Gastrocnemius medialis (tissue), 4 donors: Measurements from ENCODE around the gene SPACDR. TPM values are rescaled to one million over a fixed set of nuclear protein-coding genes. Genes with fewer than 3 reads are reported as not detected.

Experiments
- ATAC-seq, 2 donors: fragments of 150-250 bp; one replicate each; pipeline ENCODE4 v1.9.1; 2016
- DNase-seq, 2 donors: peaks; one replicate each; pipeline ENCODE4 v3.0.0-alpha.2; 2019
- H3K27ac ChIP-seq, 4 donors: fragments of 200-600 bp; sonication (generic); 1 replicate in 1 of 4; 2 replicates in 3 of 4; pipeline ENCODE4 v1.5.1; 2016 to 2018; ENCODE audit warnings: mild to moderate bottlenecking in 2 of 4, moderate library complexity in 1 of 4
- H3K27me3 ChIP-seq, 3 donors: fragments of 200-600 bp; sonication (generic) in 2 of 3; 1 replicate in 1 of 3; 2 replicates in 2 of 3; pipeline versions ENCODE4 v1.5.1 to v1.6.0; 2016 to 2019; ENCODE audit warnings: mild to moderate bottlenecking in 1 of 3, moderate library complexity in 1 of 3
- H3K36me3 ChIP-seq, 2 donors: fragments of 200-600 bp; sonication (generic) in 1 of 2; one replicate each; pipeline ENCODE4 v1.5.1; 2017 to 2018
- H3K4me1 ChIP-seq, 2 donors: fragments of 200-600 bp; sonication (generic) in 1 of 2; one replicate each; pipeline ENCODE4 v1.5.1; 2016 to 2017; ENCODE audit warnings: mild to moderate bottlenecking in 2 of 2
- H3K4me3 ChIP-seq, 4 donors: fragments of 200-600 bp; sonication (generic) in 3 of 4; 1 replicate in 1 of 4; 2 replicates in 3 of 4; pipeline ENCODE4 v1.5.1; 2016 to 2019; ENCODE audit warnings: mild to moderate bottlenecking in 2 of 4
- H3K9me3 ChIP-seq, 3 donors: fragments of 200-600 bp; sonication (generic) in 2 of 3; 1 replicate in 1 of 3; 2 replicates in 2 of 3; pipeline ENCODE4 v1.5.1; 2016 to 2019
- CTCF ChIP-seq, 5 experiments: fragments of 450-650 bp in 3 of 5; fragments of 200-600 bp in 2 of 5; sonication (generic) in 2 of 5; IDR thresholded peaks in 4 of 5; conservative IDR thresholded peaks in 1 of 5; 1 replicate in 4 of 5; 2 replicates in 1 of 5; pipeline ENCODE4 v1.5.1; 2016 to 2019; ENCODE audit warnings: antibody characterized with exemption in 5 of 5, mild to moderate bottlenecking in 3 of 5, moderate library complexity in 3 of 5
- POLR2A ChIP-seq, 2 donors: fragments of 450-650 bp; IDR thresholded peaks; one replicate each; pipeline ENCODE4 v1.6.1; 2017; ENCODE audit warnings: antibody characterized with exemption in 2 of 2, mild to moderate bottlenecking in 2 of 2, moderate library complexity in 2 of 2
- in situ Hi-C, 4 donors: fragments of 200-750 bp; cut with MboI; loops; one replicate each; pipeline versions ENCODE4 v1.15.0 to v1.8.0; 2017; ENCODE audit warnings: low sequenced_read_pairs in 4 of 4
- intact Hi-C: fragments of 100-400 bp; cut with DNase I; formaldehyde crosslinking; loops from one replicate; pipeline ENCODE4 v1.15.1; 2023; ENCODE audit warnings: low total_unique reads
- total RNA-seq, 4 donors: library from RNA; depleted of rRNA; stranded (reverse); fragments of >200 nt; gene quantifications; one replicate each; pipeline versions ENCODE4 v1.1.0 to v1.2.3, GENCODE V29; 2016

SPACDR gene
- total RNA-seq, 4 donors from 2014 or later, result 0.29 TPM; not detected in 3

- in situ Hi-C loops (no loop called here), intact Hi-C loops (loop anchor here (1.0 to 5.0 kb wide), 2 partner anchors 14 to 79 kb away; no protein-coding TSS in a partner anchor)
- Histone ChIP-seq H3K27me3 (no peaks in the 10 kb centered on the region), H3K27ac (no peak overlapping the region), H3K36me3 (no peaks in the 10 kb centered on the region), H3K9me3 (no peaks in the 10 kb centered on the region), H3K4me3 (peak overlapping the region; percentile 54 to 88 (median 60)), H3K4me1 (peaks cover 11 to 12% of the 10 kb centered on the region in 2 donors)
- TF ChIP-seq CTCF (IDR thresholded peaks at IDR 0.05 in 4 of 5, conservative IDR thresholded peaks at IDR 0.05 in 1 of 5), result peak; percentile 79 to 99 (median 98)
- TF ChIP-seq POLR2A (IDR thresholded peaks at IDR 0.05), result no peak
- peak in 1 of 2 donors; percentile 28 for ATAC-seq
- peak in 1 of 2 donors; percentile 34 for DNase-seq
Observed at GRCh38 chr7:100483090-100483721, 19.1 kb upstream of the SPACDR start.

GRCh38 chr7:100482728-100483089 is 18.6 kb upstream of the SPACDR start:
- in situ Hi-C loops (no loop called here), intact Hi-C loops (loop anchor here (1.0 to 5.0 kb wide), 2 partner anchors 13 to 80 kb away; no protein-coding TSS in a partner anchor)
- Histone ChIP-seq H3K9me3 (no peaks in the 10 kb centered on the region), H3K4me3 (peak overlapping the region; percentile 54 to 88 (median 60)), H3K27me3 (no peaks in the 10 kb centered on the region), H3K4me1 (peaks cover 11 to 17% of the 10 kb centered on the region in 2 donors), H3K27ac (no peak overlapping the region), H3K36me3 (no peaks in the 10 kb centered on the region)
- no peak for TF ChIP-seq POLR2A (IDR thresholded peaks at IDR 0.05)
- no peak for DNase-seq
- no peak for ATAC-seq

GRCh38 chr7:100481466-100481865 is 17.4 kb upstream of the SPACDR start:
- TF ChIP-seq POLR2A (IDR thresholded peaks at IDR 0.05), result no peak
- no peak for TF ChIP-seq CTCF (IDR thresholded peaks at IDR 0.05 in 4 of 5, conservative IDR thresholded peaks at IDR 0.05 in 1 of 5)
- no peaks in the 10 kb centered on the region for H3K27me3 ChIP-seq
- intact Hi-C loops (loop anchor here (5.0 kb wide), 1 partner anchor 81 kb away; no protein-coding TSS in a partner anchor), in situ Hi-C loops (no loop called here)
- DNase-seq, result no peak
- H3K9me3 ChIP-seq, result no peaks in the 10 kb centered on the region
- no peaks in the 10 kb centered on the region for H3K36me3 ChIP-seq
- no peak overlapping the region for H3K27ac ChIP-seq
- ATAC-seq, result no peak
- H3K4me1 ChIP-seq, result peaks cover 24 to 29% of the 10 kb centered on the region in 2 donors
- no peak overlapping the region for H3K4me3 ChIP-seq

- Histone ChIP-seq H3K9me3 (no peaks in the 10 kb centered on the region), H3K36me3 (peaks cover 0 to 5% of the 10 kb centered on the region in 2 donors), H3K27ac (peak within 1 kb of the TSS; percentile 90 to 99 (median 94)), H3K4me1 (peaks cover 33 to 36% of the 10 kb centered on the region in 2 donors), H3K27me3 (no peaks in the 10 kb centered on the region), H3K4me3 (peak within 1 kb of the TSS; percentile 96 to 100 (median 98))
- TF ChIP-seq CTCF (IDR thresholded peaks at IDR 0.05 in 4 of 5, conservative IDR thresholded peaks at IDR 0.05 in 1 of 5) (no peak), POLR2A (IDR thresholded peaks at IDR 0.05) (peak; percentile 79 to 90)
- intact Hi-C loops (loop anchor here (2.0 to 10.0 kb wide), 4 partner anchors 42 to 226 kb away; partner anchors contain the start of genes AGFG2, GNB2, POP7 and PPP1R35), in situ Hi-C loops (loop anchor here in 3 of 4 donors (5.0 to 10.0 kb wide), 3 partner anchors 63 to 216 kb away; partner anchors contain the start of gene GIGYF1 (in 2 of the 3))
- ATAC-seq, result peak; percentile 97 to 98
- peak; percentile 95 for DNase-seq
Observed at GRCh38 chr7:100478958-100479660, 15.0 kb upstream of the SPACDR start, which contains the start of gene TSC22D4. TSS of gene TSC22D4 (minus strand) at chr7:100479214. CDS start at chr7:100478038, 1,176 bp downstream.
